Myometrial cell (primary cell): ENCODE results near the gene IFT43. TPM values are rescaled to one million over a fixed set of nuclear protein-coding genes. Genes with fewer than 3 reads are reported as not detected.

ENCODE experiments used
- total RNA-seq: library from RNA; depleted of rRNA; stranded (reverse); fragments of >200 nt; gene quantifications from 2 replicates; pipeline ENCODE4 v1.2.3, GENCODE V29; 2015

Gene IFT43
- 52.3 and 54.2 TPM in 2 replicates for total RNA-seq

GRCh38 chr14:75985618-75986438 lies at the start of gene IFT43:
TSS of gene IFT43 (plus strand) at chr14:75985763. CDS start at chr14:75985787, 24 bp downstream.

GRCh38 chr14:75981426-75982265 lies 3.9 kb upstream of the IFT43 start, which contains the start of gene TGFB3:
TSS of gene TGFB3 (minus strand) at chr14:75981995. CDS start at chr14:75980893, 1,102 bp downstream.

Other genes starting within 250 kb of the IFT43 start
- gene TGFB3, start 3.8 kb upstream of the IFT43 start, total RNA-seq, result 42.1 and 45.2 TPM in 2 replicates
- gene GPATCH2L, start 166.2 kb downstream of the IFT43 start, total RNA-seq, result 21.9 and 51.4 TPM in 2 replicates